Stimulated activated CD4-positive, alpha-beta T cell treated with anti-CD3 and anti-CD28 coated beads, TNF-alpha, amount 100 ng/mL, for 24 hours (primary cell): Measurements from ENCODE around the gene TIE1.

ENCODE experiments used
- DNase-seq, 3 experiments: peaks; one replicate each; pipeline ENCODE4 v3.0.0-alpha.2; 2020; ENCODE audit warnings: low read depth in 3 of 3

Gene TIE1

GRCh38 chr1:43293896-43294760 is 6.7 kb upstream of the TIE1 start:
- DNase-seq, result no peak

- no peak for DNase-seq
These were observed 6.0 kb upstream of the TIE1 start for GRCh38 chr1:43294761-43295160.

GRCh38 chr1:43296207-43296606 is 4.6 kb upstream of the TIE1 start:
- DNase-seq, result no peak

DNA sequence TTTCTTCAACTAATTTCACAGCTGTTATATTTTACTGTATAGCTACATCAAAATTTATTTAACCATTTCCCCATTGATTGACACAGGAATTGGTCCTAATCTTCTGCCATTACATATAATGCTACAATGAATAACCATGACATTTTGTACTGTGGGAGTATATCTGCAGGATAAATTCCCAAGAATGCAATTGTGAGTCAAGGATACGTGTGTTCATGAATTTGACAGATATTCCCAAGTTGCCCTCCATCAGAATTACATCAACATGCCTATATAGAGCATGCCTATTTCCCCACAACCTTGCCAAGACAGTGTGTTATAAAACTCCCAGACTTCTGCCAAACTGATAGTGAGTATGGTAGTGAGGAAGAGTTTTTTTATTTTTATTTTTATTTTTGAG is 2.7 kb upstream of the TIE1 start:
- DNase-seq, result no peak

- no peak for DNase-seq
These were observed 1.7 kb upstream of the TIE1 start for GRCh38 chr1:43299101-43299500.

GRCh38 chr1:43302201-43302600 is 1.4 kb downstream of the TIE1 start:
- DNase-seq, result no peak

DNA sequence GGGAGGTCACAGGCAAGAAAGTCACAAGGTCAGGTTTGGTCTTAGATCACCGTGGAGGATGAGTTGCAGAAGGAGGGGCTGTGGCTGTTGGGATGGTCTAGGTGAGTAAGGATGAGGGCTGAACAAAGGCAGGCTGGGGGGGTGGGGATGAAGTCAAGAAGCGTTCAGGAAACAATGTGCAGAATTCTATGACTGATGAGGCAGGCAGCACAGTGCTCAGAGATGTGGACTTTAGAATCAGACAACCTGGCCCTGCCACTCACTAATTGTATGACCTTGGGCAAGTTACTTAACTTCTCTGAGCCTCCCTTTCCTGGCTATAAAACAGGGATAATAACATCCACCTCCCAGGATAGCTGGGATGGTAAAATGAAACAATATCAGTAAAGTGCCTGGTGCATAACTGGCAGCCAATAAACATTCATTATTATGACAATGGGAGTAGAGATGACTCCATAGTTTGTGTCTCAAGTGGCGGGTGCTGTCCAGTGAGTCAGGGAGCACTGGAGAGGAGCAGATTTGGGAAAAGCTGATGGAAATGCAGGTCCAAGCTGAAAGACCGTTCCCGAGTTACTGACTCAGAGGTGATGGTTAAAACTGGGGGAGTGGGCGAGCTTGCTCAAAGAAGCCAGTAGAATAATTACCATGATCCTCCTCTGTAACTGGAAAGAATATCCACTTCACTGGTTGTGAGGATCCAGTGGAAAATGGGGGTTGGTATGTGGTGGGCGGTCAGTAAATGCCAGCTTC is 2.1 kb downstream of the TIE1 start:
- DNase-seq, result no peak

DNA sequence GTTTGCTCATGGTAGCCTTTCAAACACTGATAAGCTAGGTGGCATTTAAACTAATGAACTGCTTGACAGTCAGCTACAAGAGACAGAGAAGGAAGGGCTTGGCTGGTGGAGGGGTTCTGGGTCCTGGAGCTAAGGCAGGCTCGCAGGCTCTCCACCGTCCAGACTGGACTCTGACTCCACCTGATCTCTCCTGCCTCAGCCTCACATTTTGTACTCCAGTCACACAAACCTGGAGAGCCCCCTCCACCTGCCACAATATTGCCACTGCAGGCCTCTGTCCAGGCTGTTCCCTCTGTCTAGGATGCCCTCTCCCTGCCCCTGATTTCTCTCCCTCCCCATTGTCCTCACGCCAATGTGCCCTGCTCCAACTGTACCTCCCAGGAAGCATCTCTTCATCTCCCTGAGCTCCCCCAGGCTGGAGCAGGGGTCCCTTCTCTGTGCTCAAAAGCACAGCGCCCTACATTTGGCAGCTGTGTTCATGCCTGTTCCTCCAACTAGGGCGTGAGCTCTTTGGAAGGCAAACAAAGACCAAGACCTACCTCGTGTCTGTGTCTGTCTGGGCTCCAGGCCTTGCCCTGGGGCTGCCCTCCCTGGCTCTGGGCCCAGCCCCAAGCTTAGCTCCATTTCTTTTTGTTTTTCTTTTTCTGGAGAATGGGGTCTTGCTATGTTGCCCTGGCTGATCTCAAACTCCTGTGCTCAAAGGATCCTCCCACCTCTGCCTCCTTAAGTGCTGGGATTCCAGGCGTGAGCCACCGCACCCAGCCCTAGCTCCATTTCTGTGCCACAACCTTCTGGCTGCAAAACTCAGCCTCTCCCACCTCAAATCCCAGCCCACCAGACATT is 2.9 kb downstream of the TIE1 start:
- no peak for DNase-seq

GRCh38 chr1:43304314-43304681 is 3.5 kb downstream of the TIE1 start:
- DNase-seq, result no peak

DNA sequence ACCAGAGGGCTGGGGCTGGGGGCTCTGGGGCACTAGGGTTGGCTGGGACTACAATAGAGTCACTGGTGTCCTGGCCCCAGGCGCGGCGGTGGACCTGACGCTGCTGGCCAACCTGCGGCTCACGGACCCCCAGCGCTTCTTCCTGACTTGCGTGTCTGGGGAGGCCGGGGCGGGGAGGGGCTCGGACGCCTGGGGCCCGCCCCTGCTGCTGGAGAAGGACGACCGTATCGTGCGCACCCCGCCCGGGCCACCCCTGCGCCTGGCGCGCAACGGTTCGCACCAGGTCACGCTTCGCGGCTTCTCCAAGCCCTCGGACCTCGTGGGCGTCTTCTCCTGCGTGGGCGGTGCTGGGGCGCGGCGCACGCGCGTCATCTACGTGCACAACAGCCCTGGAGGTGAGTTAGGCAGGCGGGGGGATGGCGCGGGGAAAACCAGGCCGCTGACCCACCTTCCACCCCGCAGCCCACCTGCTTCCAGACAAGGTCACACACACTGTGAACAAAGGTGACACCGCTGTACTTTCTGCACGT is 4.1 kb downstream of the TIE1 start:
- no peak for DNase-seq

GRCh38 chr1:43305461-43305860 is 4.7 kb downstream of the TIE1 start:
- no peak for DNase-seq

DNA sequence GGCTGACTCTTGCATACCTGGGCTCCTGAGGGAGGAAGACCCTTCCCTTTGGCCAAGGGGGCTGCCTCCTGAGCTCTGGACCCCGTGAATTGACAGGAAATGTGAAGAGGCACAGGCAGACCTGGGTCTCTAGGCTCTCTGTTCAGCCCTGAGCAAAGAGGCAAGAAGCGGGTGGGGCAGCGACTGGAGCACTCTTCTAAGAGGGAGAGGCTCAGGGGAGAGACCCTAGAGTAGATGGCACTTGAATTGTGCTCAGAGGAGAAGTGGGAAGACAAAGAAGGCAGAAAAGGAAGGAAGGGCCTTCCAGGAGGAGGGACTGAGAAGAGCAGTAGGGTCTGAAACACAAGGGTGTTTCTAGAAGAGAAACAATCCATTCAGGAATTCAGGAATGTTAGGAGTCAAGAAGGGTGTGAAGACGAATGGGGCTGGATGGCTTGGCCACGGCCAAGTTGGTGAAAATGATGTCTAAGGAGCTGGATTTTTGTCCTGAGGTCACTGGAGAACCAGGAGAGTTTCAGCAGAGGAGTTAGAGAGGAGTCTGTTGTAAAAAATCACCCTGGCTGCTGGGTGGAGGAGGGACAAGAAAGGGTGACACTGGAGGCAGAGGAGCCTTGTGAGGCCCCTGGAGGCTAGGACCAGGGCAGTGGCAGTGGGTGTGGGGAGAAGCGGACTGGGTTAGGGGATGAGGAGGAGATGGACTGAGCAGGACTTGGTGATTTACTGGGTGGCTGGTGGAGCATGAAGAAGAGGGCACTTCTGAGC is 5.3 kb downstream of the TIE1 start:
- DNase-seq, result no peak

GRCh38 chr1:43306688-43307457 is 6.1 kb downstream of the TIE1 start:
- DNase-seq, result no peak

GRCh38 chr1:43307458-43308158 is 6.8 kb downstream of the TIE1 start:
- DNase-seq, result no peak

DNA sequence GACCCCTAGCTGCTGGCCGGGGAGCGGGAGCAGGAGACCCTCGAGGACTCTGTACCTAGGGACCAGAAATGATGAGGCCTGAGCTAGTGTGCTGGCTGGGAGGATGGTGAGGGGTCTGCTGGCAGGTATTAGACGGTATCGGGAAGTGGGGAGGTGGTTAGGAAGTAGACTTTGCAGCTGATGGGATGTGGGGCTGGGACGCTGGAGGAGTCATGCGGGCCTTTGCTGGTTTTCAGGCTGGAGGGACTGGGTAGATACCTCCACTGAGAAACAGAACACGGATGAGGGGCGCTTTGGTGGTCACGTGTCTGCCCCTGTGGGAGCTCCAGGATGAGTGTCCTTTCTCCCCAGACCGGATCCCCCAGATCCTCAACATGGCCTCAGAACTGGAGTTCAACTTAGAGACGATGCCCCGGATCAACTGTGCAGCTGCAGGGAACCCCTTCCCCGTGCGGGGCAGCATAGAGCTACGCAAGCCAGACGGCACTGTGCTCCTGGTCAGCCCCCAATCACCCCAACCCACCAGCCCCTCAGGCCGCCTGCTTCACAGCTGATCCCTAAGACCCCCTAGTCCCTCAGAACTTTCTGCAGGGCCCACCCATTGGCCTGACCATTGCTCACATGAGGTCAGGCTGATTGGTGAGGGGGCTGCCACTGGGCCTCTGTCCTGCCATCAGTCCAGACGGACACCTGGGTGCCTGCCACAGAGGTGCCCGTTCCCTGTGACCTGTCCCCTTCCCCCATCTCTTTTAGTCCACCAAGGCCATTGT is 8.0 kb downstream of the TIE1 start:
- DNase-seq, result no peak

GRCh38 chr1:43309405-43310025 is 8.7 kb downstream of the TIE1 start:
- DNase-seq, result no peak

DNA sequence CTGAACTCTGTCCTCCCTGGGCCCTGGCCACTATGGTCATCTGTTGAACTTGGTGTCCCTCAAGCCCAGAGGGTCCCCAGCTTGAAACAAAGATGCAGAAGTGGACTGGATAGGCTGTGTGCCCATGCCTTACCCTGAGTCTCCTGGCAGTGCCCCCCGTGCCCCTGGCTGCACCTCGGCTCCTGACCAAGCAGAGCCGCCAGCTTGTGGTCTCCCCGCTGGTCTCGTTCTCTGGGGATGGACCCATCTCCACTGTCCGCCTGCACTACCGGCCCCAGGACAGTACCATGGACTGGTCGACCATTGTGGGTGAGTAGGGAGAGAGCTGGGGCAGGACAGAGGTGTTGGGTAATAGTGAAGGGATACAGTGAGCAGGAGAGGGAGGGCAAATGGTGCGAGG is 10.7 kb downstream of the TIE1 start:
- no peak for DNase-seq

DNA sequence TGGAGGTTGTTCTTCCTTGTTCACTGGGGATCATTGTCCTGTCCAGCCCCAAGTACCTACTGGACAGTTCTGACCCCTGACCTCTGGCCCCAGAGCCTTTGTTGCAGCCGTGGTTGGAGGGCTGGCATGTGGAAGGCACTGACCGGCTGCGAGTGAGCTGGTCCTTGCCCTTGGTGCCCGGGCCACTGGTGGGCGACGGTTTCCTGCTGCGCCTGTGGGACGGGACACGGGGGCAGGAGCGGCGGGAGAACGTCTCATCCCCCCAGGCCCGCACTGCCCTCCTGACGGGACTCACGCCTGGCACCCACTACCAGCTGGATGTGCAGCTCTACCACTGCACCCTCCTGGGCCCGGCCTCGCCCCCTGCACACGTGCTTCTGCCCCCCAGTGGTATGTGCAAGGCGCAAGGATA is 11.4 kb downstream of the TIE1 start:
- DNase-seq, result no peak
